Upper lobe of right lung (tissue), 1 donor: Measurements from ENCODE around the gene RERE. TPM values are rescaled to one million over a fixed set of nuclear protein-coding genes. Genes with fewer than 3 reads are reported as not detected.

ENCODE experiments used
- ATAC-seq: fragments of 200-7000 bp; cut with Tn5 transposase; one replicate; pipeline ENCODE4 v1.9.1; 2020; ENCODE audit warnings: mild to moderate bottlenecking, moderate library complexity
- DNase-seq: peaks from one replicate; pipeline ENCODE4 v3.0.0-alpha.2; 2020
- H3K27ac ChIP-seq: fragments of 200-600 bp; one replicate; pipeline ENCODE4 v1.8.0; 2022
- H3K27me3 ChIP-seq: fragments of 200-600 bp; one replicate; pipeline ENCODE4 v1.8.0; 2022; ENCODE audit warnings: mild to moderate bottlenecking
- H3K36me3 ChIP-seq: fragments of 200-600 bp; one replicate; pipeline ENCODE4 v1.8.0; 2022
- H3K4me1 ChIP-seq: fragments of 200-600 bp; one replicate; pipeline ENCODE4 v1.8.0; 2022
- H3K4me3 ChIP-seq: fragments of 200-600 bp; one replicate; pipeline ENCODE4 v1.8.0; 2022; ENCODE audit warnings: mild to moderate bottlenecking
- H3K9me3 ChIP-seq: fragments of 200-600 bp; one replicate; pipeline ENCODE4 v1.8.0; 2022
- CTCF ChIP-seq: fragments of 200-600 bp; IDR thresholded peaks from one replicate; pipeline ENCODE4 v1.8.0; 2022; ENCODE audit warnings: antibody characterized with exemption
- intact Hi-C: fragments of 100-400 bp; cut with DNase I; formaldehyde crosslinking; loops from one replicate; pipeline ENCODE4 v1.11.0; 2022
- total RNA-seq: library from RNA; stranded (reverse); fragmentation: NEBNext Ultra II Directional; extraction: Animal tissue kit (Norgen Biotek cat#: 25700); gene quantifications from one replicate; pipeline ENCODE4 v1.2.1, GENCODE V29; 2021
- donor health status: DM: no; HTN: yes; CAD: no; lungs with severe emphysema.

Gene RERE
- total RNA-seq, 1 donor from 2014 or later = 99.6 TPM

GRCh38 chr1:8378981-8379470 is 438.4 kb downstream of the RERE start:
- Histone ChIP-seq H3K27ac (peak overlapping the region; percentile 80), H3K36me3 (no peaks in the 10 kb centered on the region), H3K4me1 (peaks cover 84% of the 10 kb centered on the region), H3K27me3 (no peaks in the 10 kb centered on the region), H3K4me3 (no peak overlapping the region), H3K9me3 (no peaks in the 10 kb centered on the region)
- DNase-seq (no peak), ATAC-seq (peak; percentile 35)
- intact Hi-C loops = no loop called here
- TF ChIP-seq CTCF = no peak

DNA sequence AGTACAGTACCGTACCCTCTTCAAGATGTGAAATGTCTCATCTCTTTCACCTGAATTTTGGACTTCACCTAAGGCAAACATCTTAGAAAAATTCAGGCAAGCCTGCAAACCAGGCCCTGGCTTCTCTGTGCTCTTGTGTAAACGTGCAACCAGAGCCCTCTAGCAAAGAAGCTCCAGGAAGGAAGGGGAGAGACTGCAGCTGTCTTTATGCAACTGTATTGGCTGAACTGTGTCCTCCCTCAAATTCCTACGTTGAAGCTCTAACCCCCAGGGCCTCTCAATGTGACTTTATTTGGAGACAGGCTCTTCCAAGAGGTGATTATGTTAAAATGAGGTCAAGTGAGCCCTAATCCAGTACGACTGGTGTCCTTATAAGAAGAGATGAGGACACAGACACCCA is 439.3 kb downstream of the RERE start:
- DNase-seq (no peak), ATAC-seq (no peak)
- Histone ChIP-seq H3K4me3 (no peak overlapping the region), H3K27me3 (no peaks in the 10 kb centered on the region), H3K4me1 (peaks cover 85% of the 10 kb centered on the region), H3K36me3 (no peaks in the 10 kb centered on the region), H3K9me3 (no peaks in the 10 kb centered on the region), H3K27ac (peak overlapping the region; percentile 80)
- no peak for TF ChIP-seq CTCF
- intact Hi-C loops = no loop called here

DNA sequence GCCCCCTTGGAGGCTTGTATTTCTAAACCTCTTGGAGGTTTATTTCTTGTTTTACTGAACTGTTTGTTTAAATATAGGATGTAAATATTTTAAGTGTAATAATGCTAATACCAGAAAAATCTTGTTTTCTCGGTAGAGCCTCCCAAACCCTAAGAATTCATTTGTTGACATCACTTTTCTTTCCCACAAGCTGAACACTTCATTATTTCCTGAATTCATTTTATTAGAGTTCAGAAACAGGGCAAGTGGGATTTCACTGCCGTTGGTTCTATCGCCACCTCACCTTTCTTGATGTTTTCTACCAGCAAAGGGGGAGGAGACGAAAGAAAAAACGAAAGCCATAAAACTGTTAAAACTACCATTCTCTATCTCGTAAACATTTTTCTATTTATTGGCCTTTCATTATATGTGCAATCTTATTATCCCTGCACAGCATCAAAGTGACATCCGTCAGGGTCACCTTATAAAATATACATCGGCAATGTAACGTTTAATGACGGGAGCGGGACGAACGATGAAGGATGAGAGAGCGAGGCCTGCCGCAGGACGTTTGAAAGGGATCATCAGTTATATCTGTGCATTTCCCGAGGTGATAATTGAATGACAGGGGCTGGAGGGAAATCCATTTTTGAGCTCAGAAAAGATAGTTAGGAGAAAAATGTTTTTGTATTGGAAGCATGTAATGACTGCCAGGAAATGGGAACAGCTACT is 440.0 kb downstream of the RERE start:
- peaks cover 85% of the 10 kb centered on the region for H3K4me1 ChIP-seq
- DNase-seq = no peak
- no peaks in the 10 kb centered on the region for H3K9me3 ChIP-seq
- no peak overlapping the region for H3K4me3 ChIP-seq
- no peaks in the 10 kb centered on the region for H3K36me3 ChIP-seq
- no peak overlapping the region for H3K27ac ChIP-seq
- intact Hi-C loops = no loop called here
- no peak for ATAC-seq
- H3K27me3 ChIP-seq = no peaks in the 10 kb centered on the region
- TF ChIP-seq CTCF = no peak

DNA sequence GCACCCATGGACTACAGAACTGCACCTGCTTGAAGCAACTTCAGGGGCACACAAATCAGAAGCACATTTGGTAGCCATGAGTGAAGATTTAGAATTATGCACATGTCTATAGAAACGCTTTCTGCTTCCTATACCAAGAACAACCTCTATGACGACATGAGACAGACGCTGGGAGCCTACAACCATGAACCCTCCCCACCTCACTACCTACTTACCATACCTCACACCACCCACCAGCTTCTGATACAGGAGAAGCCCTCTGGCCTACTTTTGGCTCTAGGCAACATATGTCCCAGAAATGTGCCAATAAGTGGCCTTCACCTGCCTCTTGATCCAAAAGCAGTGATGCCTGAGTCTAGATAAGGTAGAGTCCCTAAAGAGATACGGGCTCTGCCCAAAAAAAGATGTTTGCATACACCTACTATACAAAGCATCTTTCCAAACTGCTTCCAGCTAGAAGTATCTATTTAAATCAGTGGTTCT is 441.0 kb downstream of the RERE start:
- no peak for TF ChIP-seq CTCF
- Histone ChIP-seq H3K4me1 (peaks cover 82% of the 10 kb centered on the region), H3K36me3 (peaks cover 6% of the 10 kb centered on the region), H3K27me3 (no peaks in the 10 kb centered on the region), H3K4me3 (no peak overlapping the region), H3K27ac (no peak overlapping the region), H3K9me3 (no peaks in the 10 kb centered on the region)
- ATAC-seq (no peak), DNase-seq (no peak)
- intact Hi-C loops = no loop called here

- Histone ChIP-seq H3K36me3 (peaks cover 8% of the 10 kb centered on the region), H3K27me3 (no peaks in the 10 kb centered on the region), H3K4me3 (no peak overlapping the region), H3K9me3 (no peaks in the 10 kb centered on the region), H3K27ac (peak overlapping the region; percentile 77), H3K4me1 (peaks cover 79% of the 10 kb centered on the region)
- intact Hi-C loops = no loop called here
- TF ChIP-seq CTCF = peak; percentile 27
- ATAC-seq (peak; percentile 28), DNase-seq (no peak)
These were observed 442.6 kb downstream of the RERE start for GRCh38 chr1:8374812-8375211.
